Superior temporal gyrus (tissue), 1 donor: Measurements from ENCODE around the gene CAVIN3.
"Not testable (repeated sequence)": the region's sequence is repeated elsewhere in the genome, so short reads cannot be mapped to it uniquely, and the experiment has no call there.

Experiments
- DNase-seq: peaks from one replicate; pipeline ENCODE4 v3.0.0-alpha.2; 2016; ENCODE audit errors: extremely low spot score

Gene CAVIN3

DNA sequence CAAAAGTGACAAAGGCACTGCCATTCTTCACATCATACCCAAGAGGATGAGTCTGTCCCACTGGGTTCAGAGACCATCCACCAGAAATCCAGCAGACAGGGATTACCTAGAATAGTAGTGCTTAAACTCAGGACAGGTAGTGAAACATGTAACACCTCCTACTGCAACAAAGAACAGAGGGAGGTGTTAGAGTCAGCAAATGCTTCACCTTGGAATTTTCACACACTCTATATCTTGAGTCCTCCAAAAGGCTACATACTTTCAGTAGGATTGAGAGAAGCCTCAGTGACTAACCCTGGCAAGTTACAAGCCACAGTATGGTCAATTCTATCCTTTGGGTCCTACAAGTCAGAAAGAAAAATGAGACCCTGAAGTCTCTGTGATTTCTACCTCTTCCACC is 6.0 kb upstream of the CAVIN3 start:
- no peak for DNase-seq

- DNase-seq = no peak
Measured at GRCh38 chr11:6323291-6323905, 3.1 kb upstream of the CAVIN3 start.

- no peak for DNase-seq
Measured at GRCh38 chr11:6321961-6322362, 1.7 kb upstream of the CAVIN3 start.

- DNase-seq = no peak
Measured at GRCh38 chr11:6321356-6321755, 1.1 kb upstream of the CAVIN3 start.

DNA sequence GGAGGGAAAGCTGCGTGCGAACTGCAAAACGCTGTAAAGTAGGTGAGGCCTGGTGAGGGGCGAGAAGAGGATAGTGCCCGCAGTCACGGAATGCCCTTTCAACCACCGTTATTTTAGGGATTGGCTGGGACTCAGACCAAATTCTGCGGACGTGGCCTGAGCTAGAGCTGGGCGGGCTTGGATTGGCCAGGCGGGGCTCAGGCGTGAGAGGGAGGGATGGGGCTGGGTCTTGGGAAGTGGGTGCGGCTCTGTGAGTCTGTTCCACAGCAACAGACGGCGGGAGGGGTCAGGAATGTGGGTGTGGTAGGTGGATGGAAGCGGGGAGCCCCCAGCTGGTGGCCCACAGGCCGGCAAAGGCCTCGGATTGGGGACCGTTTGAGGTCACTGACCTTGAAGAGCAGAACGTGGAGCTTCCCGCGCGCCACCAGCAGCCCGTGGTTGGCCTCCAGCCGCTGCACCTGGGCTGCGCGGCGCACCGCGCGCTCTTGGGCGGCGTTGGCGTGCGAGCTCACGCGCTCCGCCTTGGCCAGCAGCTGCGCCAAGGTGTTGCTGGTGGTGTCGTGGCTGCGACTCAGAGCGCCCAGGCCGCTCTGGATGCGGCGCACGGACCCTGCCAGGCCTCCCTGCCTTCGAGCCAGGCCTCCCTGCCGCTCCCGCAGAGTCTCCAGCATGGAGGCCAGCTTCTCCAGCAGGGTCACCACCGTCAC is 444 bp downstream of the CAVIN3 start:
- no peak for DNase-seq

GRCh38 chr11:6319001-6319703 is 1.1 kb downstream of the CAVIN3 start:
- DNase-seq = no peak

- no peak for DNase-seq
Measured at GRCh38 chr11:6318204-6318603, 2.1 kb downstream of the CAVIN3 start.

DNA sequence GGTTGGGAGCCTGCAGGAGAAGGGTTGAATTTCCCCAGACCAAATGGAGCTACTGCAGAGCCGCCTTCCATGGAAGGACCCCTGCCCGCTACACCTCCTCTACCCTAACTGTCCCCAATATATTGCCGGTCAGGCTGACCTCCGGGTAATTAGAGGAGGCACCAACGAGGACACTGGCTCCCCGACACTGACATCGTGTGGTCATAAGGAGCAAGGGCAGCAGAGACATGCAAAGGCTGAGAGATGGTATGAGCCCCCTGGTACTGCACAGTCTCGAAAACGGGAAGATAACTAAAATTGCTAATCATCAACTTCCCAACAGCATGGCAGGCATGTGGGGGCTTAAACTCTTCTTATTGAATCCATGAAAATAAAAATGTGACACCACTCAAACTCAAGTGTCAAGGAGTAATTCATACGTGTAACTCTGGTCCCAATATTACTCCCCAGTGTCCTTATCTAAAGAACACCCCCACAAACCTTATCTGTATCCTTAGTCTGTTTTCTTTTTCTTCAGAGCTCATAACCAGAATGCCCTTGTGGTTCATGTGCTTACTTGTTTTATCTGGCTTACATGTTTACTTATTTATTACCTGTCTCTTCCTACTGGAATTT is 4.4 kb downstream of the CAVIN3 start:
- DNase-seq = peak; percentile 69

DNA sequence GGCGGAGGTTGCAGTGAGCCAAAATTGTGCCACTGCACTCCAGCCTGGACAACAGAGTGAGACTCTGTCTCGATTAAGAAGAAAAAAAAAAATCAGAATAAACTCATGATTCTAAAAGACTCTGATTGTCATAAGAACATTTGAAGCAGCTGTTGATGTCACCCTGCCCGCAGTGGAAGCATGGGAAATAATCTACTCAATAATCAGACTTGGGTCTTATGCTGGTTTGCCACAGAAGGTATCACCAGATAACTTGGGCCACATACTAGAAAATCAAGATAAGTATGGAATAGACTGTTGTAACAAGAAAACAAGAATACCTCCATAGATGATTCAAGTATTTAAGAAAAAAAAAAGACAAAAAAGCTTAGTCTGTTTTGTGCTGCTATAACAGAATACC is 8.2 kb downstream of the CAVIN3 start:
- no peak for DNase-seq

GRCh38 chr11:6307876-6308275 is 12.4 kb downstream of the CAVIN3 start:
- DNase-seq = no peak

GRCh38 chr11:6305297-6305696 is 15.0 kb downstream of the CAVIN3 start:
- DNase-seq = no peak

DNA sequence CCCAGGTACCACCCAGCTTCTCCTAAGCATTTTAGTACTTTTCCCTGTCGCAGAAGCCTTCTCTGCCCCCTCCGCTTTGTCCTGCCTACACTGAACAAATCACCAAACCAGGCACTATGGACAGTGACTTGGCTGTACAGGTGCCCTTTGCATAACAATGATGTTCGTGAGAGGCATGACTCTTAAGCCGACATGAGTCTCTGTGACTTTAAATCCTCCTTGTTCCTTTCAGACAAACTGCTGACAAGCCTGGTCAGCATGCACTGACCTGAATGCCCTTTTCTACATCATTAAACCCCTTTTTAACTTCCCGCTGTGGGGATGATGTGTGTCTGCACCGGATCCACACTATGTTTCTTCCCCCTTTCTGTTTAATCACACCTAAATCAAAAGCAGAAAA is 16.6 kb downstream of the CAVIN3 start:
- DNase-seq = no peak

DNA sequence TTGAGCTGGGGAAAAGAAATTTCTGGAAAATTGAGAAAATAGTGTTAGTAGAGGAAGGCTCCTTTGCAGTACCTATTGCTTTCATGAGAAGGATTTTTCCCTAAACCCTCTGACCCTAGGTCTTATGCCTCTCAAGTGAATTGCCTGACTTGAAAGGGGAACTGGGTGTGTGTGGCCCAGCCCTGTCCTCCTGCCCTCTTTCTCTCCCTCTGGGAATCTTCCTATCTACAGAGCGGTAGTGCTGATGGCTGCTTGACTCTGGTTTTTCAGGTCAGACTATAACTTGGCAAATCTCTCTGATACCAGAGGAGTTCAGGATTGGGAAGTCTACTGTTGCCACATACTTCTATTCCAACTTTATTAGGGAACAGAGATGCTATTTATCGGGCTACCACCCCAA is 19.2 kb downstream of the CAVIN3 start:
- DNase-seq = no peak

- no peak for DNase-seq
Measured at GRCh38 chr11:6300325-6300724, 20.0 kb downstream of the CAVIN3 start.

GRCh38 chr11:6298605-6299004 is 21.7 kb downstream of the CAVIN3 start:
- DNase-seq = no peak

GRCh38 chr11:6297831-6298230 is 22.5 kb downstream of the CAVIN3 start:
- DNase-seq = no peak

- DNase-seq = no peak
Measured at GRCh38 chr11:6285019-6285418, 35.3 kb downstream of the CAVIN3 start.

GRCh38 chr11:6284250-6284649 is 36.1 kb downstream of the CAVIN3 start:
- no peak for DNase-seq

DNA sequence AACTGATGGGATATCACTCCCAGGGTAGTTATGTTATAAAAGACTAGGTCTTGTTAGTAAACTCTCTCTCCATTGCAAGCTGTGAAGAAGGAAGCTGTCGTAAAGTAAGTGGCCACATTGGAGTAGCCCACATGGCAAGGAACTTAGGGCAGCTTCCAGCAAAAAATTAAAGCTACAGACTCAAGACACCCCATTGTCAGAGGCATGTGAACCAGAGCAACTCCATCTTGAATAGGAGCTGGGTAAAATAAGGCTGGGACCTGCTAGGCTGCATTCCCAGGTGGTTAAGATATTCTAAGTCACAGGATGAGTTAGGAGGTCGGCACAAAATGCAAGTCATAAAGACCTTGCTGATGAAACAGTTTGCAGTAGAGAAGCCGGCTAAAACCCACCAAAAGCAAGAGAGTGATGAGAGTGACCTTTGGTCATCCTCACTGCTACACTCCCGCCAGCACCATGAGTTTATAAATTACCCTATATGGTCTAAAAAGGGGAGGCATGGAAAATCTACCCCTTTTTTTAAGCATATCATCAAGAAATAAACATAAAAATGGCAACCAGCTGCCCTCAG is 36.8 kb downstream of the CAVIN3 start:
- no peak for DNase-seq

- DNase-seq = not testable (repeated sequence)
Measured at GRCh38 chr11:6280809-6281208, 39.5 kb downstream of the CAVIN3 start.

GRCh38 chr11:6273188-6273587 is 47.1 kb downstream of the CAVIN3 start:
- no peak for DNase-seq

- DNase-seq = no peak
Measured at GRCh38 chr11:6271598-6271997, 48.7 kb downstream of the CAVIN3 start.
